ENCODE measurements around the gene INPP5K.
"Not testable (repeated sequence)": the region's sequence is repeated elsewhere in the genome, so short reads cannot be mapped to it uniquely, and the experiment has no call there.

The INPP5K gene

GRCh38 chr17:1546292-1546922, 30.0 kb upstream of the INPP5K start:
- DNase-seq (ENCODE audit: low read depth in 3 of 3): no peak

GRCh38 chr17:1545618-1546017, 29.2 kb upstream of the INPP5K start:
- no peak for DNase-seq (ENCODE audit: low read depth in 3 of 3)

- DNase-seq (ENCODE audit: low read depth in 3 of 3): no peak
These were observed 25.9 kb upstream of the INPP5K start for GRCh38 chr17:1542316-1542715.

GRCh38 chr17:1541367-1541904, 25.0 kb upstream of the INPP5K start:
- DNase-seq (ENCODE audit: low read depth in 3 of 3): no peak

GRCh38 chr17:1539811-1540210, 23.4 kb upstream of the INPP5K start:
- DNase-seq (ENCODE audit: low read depth in 3 of 3): no peak

- no peak for DNase-seq (ENCODE audit: low read depth in 3 of 3)
These were observed 19.3 kb upstream of the INPP5K start for GRCh38 chr17:1535737-1536136.

- no peak for DNase-seq (ENCODE audit: low read depth in 3 of 3)
These were observed 17.4 kb upstream of the INPP5K start for GRCh38 chr17:1533661-1534325.

- DNase-seq (ENCODE audit: low read depth in 3 of 3): peak in 1 of 3 experiments; percentile 29
These were observed 16.6 kb upstream of the INPP5K start for GRCh38 chr17:1532836-1533602.

- no peak for DNase-seq (ENCODE audit: low read depth in 3 of 3)
These were observed 13.5 kb upstream of the INPP5K start for GRCh38 chr17:1529863-1530262.

- DNase-seq (ENCODE audit: low read depth in 3 of 3): not testable (repeated sequence)
These were observed 10.5 kb upstream of the INPP5K start for GRCh38 chr17:1526876-1527275.

- no peak for DNase-seq (ENCODE audit: low read depth in 3 of 3)
These were observed 6.2 kb upstream of the INPP5K start for GRCh38 chr17:1522626-1523025.

- DNase-seq (ENCODE audit: low read depth in 3 of 3): no peak
These were observed 4.8 kb upstream of the INPP5K start for GRCh38 chr17:1521086-1521640.

GRCh38 chr17:1519678-1520077, 3.3 kb upstream of the INPP5K start:
- no peak for DNase-seq (ENCODE audit: low read depth in 3 of 3)

GRCh38 chr17:1518410-1518809, 2.0 kb upstream of the INPP5K start:
- no peak for DNase-seq (ENCODE audit: low read depth in 3 of 3)

GRCh38 chr17:1515640-1516387, 598 bp downstream of the INPP5K start:
- peak in 2 of 3 experiments; percentile 12 to 20 for DNase-seq (ENCODE audit: low read depth in 3 of 3)

GRCh38 chr17:1512351-1512750, 4.1 kb downstream of the INPP5K start:
- DNase-seq (ENCODE audit: low read depth in 3 of 3): no peak

GRCh38 chr17:1511756-1512321, 4.6 kb downstream of the INPP5K start:
- no peak for DNase-seq (ENCODE audit: low read depth in 3 of 3)

- no peak for DNase-seq (ENCODE audit: low read depth in 3 of 3)
These were observed 5.1 kb downstream of the INPP5K start for GRCh38 chr17:1511290-1511689.

GRCh38 chr17:1509290-1509881, 7.0 kb downstream of the INPP5K start:
- DNase-seq (ENCODE audit: low read depth in 3 of 3): no peak

GRCh38 chr17:1508709-1509108, 7.7 kb downstream of the INPP5K start:
- not testable (repeated sequence) for DNase-seq (ENCODE audit: low read depth in 3 of 3)
